ELF-1 (cell line): Measurements from ENCODE around the gene S100A5.
"Not testable (repeated sequence)": the region's sequence is repeated elsewhere in the genome, so short reads cannot be mapped to it uniquely, and the experiment has no call there.

Source experiments
- DNase-seq: peaks from one replicate; pipeline ENCODE4 v3.0.0-alpha.2; 2016; ENCODE audit warnings: low read depth, low spot score

Gene S100A5, protein sequence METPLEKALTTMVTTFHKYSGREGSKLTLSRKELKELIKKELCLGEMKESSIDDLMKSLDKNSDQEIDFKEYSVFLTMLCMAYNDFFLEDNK

GRCh38 chr1:153540394-153541361 is at the start of gene S100A5:
Gene S100A5, minus strand, starts transcription at chr1:153540934. Its CDS starts 743 bp downstream, at chr1:153540191.
- DNase-seq = no peak

DNA sequence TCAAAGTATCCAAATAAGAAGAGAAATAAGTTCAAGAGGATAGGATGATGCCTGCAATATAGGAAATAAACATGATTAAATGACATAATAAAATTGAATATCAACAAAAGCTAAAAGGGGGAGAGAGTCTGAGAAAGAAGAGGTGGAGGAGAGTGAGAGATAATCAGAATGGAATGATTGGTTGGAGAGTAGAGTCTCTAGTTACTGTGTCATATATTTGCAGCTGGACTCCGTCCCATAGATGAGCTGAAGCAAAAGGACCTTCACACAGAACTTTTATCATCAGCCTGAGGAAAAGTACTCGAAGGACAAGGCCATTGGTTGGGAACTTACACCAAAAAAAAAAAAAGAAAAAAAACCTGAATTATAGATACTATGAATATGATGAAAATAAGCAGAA is 47.7 kb upstream of the S100A5 start:
- no peak for DNase-seq

GRCh38 chr1:153588033-153588432 is 47.3 kb upstream of the S100A5 start:
- DNase-seq = not testable (repeated sequence)

- peak; percentile 43 for DNase-seq
These were observed 46.6 kb upstream of the S100A5 start for GRCh38 chr1:153587314-153587713.

DNA sequence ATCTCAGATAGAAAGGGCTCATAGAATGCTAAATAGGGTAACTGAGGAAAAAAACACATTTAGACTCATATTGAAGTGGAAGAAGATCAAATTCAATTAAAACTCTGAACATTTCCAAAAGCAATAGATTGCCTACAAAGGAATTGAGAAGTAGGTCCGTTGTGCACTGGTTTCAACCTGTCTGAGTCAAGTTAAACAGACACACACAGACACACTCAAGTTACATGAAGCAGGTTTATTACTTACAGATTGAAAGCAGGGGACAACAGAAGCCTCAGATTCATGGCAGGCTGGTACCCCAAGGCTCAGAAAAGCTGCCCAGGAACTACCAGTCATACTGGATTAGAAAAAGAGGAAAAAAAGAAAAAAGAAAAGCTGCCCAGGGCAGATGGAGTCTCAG is 45.6 kb upstream of the S100A5 start:
- no peak for DNase-seq

GRCh38 chr1:153585006-153585405 is 44.3 kb upstream of the S100A5 start:
- no peak for DNase-seq

- no peak for DNase-seq
These were observed 43.2 kb upstream of the S100A5 start for GRCh38 chr1:153583976-153584375.

GRCh38 chr1:153583514-153583913 is 42.8 kb upstream of the S100A5 start:
- DNase-seq = not testable (repeated sequence)

- DNase-seq = not testable (repeated sequence)
These were observed 42.1 kb upstream of the S100A5 start for GRCh38 chr1:153582836-153583235.

DNA sequence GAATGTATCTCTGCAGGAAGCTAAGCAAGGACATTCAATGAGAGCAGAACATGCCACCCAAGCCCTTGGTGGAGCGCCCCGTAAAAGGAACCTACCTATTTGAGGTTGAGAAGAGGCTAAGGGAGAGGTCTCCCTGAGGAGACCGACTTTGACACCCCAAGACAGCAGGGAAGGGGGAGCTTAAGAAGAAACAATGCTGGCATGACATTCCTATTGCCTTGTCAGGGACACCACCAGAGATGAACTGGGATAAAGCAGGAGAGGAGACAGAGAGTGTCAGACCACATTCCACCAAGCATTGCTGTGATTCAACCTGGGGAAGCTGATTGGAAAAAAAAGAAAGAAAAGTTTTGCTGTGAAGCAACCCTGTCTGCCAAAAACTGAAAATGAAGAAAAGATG is 38.2 kb upstream of the S100A5 start:
- DNase-seq = peak; percentile 31

DNA sequence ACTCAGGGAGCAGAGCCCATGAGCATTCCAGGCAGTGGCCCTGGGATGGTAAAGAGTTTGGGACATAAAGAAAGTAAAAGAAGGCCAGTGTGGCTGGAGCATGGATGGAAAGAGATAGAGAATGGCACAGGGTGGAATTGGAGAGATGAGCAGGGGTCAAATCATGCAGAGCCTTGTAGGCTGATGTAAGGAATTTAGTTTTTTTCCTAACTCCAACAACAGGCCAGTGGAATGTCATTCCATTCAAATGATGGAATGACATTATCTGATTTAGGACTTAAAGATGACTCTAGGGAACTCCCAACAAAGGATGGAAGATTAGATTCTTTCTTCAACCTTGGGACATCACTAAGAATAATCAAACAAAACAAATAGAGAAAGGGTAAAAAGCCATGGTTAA is 37.8 kb upstream of the S100A5 start:
- DNase-seq = no peak

GRCh38 chr1:153577624-153578051 is 36.9 kb upstream of the S100A5 start:
- DNase-seq = no peak

- no peak for DNase-seq
These were observed 36.4 kb upstream of the S100A5 start for GRCh38 chr1:153577138-153577537.

GRCh38 chr1:153575497-153575896 is 34.8 kb upstream of the S100A5 start:
- DNase-seq = not testable (repeated sequence)

DNA sequence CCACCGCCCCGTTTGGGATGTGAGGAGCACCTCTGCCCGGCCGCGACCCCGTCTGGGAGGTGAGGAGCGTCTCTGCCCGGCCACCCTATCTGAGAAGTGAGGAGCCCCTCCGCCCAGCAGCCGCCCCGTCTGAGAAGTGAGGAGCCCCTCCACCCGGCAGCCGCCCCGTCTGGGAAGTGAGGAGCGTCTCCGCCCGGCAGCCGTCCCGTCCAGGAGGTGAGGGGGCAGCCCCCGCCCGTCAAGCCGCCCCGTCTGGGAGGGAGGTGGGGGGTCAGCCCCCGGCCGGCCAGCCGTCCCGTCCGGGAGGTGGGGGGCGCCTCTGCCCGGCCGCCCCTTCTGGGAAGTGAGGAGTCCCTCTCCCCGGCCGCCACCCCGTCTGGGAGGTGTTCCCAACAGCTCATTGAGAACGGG is 34.4 kb upstream of the S100A5 start:
- not testable (repeated sequence) for DNase-seq

DNA sequence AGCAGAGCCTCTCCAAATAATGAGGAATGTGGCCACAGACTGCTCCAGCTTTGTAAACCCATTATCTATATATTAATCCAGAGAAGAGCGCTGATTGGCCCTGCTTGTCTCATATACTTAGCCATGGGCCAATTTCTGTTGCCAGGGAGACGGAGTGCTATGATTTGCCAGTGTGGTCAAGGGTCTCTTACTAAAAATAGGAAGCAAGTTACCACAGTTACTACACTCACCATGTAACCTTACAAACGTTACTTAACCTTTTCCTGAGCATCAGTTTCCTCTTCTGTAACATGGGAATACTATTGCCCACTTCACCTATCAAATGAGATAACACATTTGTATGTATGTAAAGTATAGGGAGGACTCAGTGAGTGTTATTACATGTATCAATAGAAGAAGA is 32.6 kb upstream of the S100A5 start:
- DNase-seq = no peak

- peak; percentile 64 for DNase-seq
These were observed 31.9 kb upstream of the S100A5 start for GRCh38 chr1:153572569-153573015.

- DNase-seq = no peak
These were observed 31.0 kb upstream of the S100A5 start for GRCh38 chr1:153571706-153572105.

GRCh38 chr1:153570874-153571273 is 30.1 kb upstream of the S100A5 start:
- no peak for DNase-seq

- no peak for DNase-seq
These were observed 28.7 kb upstream of the S100A5 start for GRCh38 chr1:153569465-153569864.

- peak; percentile 98 for DNase-seq
These were observed 27.8 kb upstream of the S100A5 start for GRCh38 chr1:153568367-153569099.
